GM12801 (cell line): ENCODE results near the gene ARHGAP20.

ENCODE experiments used
- CTCF ChIP-seq: IDR thresholded peaks from one replicate; pipeline ENCODE4 v1.5.1; 2011; ENCODE audit warnings: control low read depth; ENCODE audit not compliant: insufficient read length; ENCODE audit errors: extremely low read depth

Gene ARHGAP20

GRCh38 chr11:110711776-110712658 lies at the start of gene ARHGAP20:
Gene ARHGAP20 (minus strand): TSS chr11:110712437. CDS start chr11:110712231, 206 bp downstream.
- no peak for TF ChIP-seq CTCF

- no peak for TF ChIP-seq CTCF
Measured at GRCh38 chr11:110761991-110762390, 49.8 kb upstream of the ARHGAP20 start.

- no peak for TF ChIP-seq CTCF
Measured at GRCh38 chr11:110761131-110761530, 48.9 kb upstream of the ARHGAP20 start.

- no peak for TF ChIP-seq CTCF
Measured at GRCh38 chr11:110759972-110760381, 47.7 kb upstream of the ARHGAP20 start.

- no peak for TF ChIP-seq CTCF
Measured at GRCh38 chr11:110757962-110758755, 45.9 kb upstream of the ARHGAP20 start.

- TF ChIP-seq CTCF = no peak
Measured at GRCh38 chr11:110757066-110757465, 44.8 kb upstream of the ARHGAP20 start.

GRCh38 chr11:110755941-110756340 lies 43.7 kb upstream of the ARHGAP20 start:
- TF ChIP-seq CTCF = no peak
